Caco-2 (cell line): ENCODE measurements around the gene PIK3CA. TPM values are rescaled to one million over a fixed set of nuclear protein-coding genes. Genes with fewer than 3 reads are reported as not detected.

Experiments used
- BruUV-seq: library from RNA; stranded (reverse); fragments of 400-500 nt; replicated peaks from 2 replicates; lab custom pipeline; 2021; lab: Mats Ljungman, UMichigan
- CTCF ChIA-PET: fragments of 300-600 bp; sonication (Branson Sonifier 250); formaldehyde crosslinking; loops from one replicate; lab custom pipeline; 2022; ENCODE audit warnings: antibody characterized with exemption; lab: Charles Lee
- POLR2A ChIA-PET: fragments of 300-600 bp; sonication (Branson Sonifier 250); formaldehyde crosslinking; loops from one replicate; lab custom pipeline; 2022; ENCODE audit warnings: antibody characterized with exemption; lab: Charles Lee
- DNase-seq, 2 experiments: peaks; one replicate each; pipeline versions ENCODE4 v3.0.0 to v3.0.0-alpha.2; 2020 to 2022
- H3K27me3 ChIP-seq: replicated peaks from 2 replicates; pipeline ENCODE4 v1.6.0; 2011; ENCODE audit warnings: low read length; ENCODE audit not compliant: control insufficient read depth, insufficient read depth
- H3K36me3 ChIP-seq: 2 replicates; pipeline ENCODE4 v1.5.1; 2011; ENCODE audit warnings: low read length; ENCODE audit not compliant: control insufficient read depth, insufficient read depth
- H3K4me1 ChIP-seq: fragments of 250-450 bp; sonication (Bioruptor Pico); 2 replicates; pipeline ENCODE4 v1.5.1; 2020; ENCODE audit warnings: mild to moderate bottlenecking
- H3K4me3 ChIP-seq: 2 replicates; pipeline ENCODE4 v1.5.1; 2011; ENCODE audit warnings: low read depth, mild to moderate bottlenecking, control low read depth, low read length
- H3K9me3 ChIP-seq: fragments of 250-450 bp; sonication (Bioruptor Pico); 2 replicates; pipeline ENCODE4 v1.5.1; 2020; ENCODE audit warnings: mild to moderate bottlenecking, moderate library complexity
- H3K27ac Mint-ChIP-seq: one replicate; pipeline ENCODE4 v1.8.0; 2022; ENCODE audit warnings: mixed read lengths; ENCODE audit not compliant: unreplicated experiment
- H3K27me3 Mint-ChIP-seq: one replicate; pipeline ENCODE4 v1.8.0; 2022; ENCODE audit warnings: mixed read lengths; ENCODE audit not compliant: insufficient read depth, unreplicated experiment
- H3K36me3 Mint-ChIP-seq: one replicate; pipeline ENCODE4 v1.8.0; 2022; ENCODE audit warnings: mild to moderate bottlenecking, mixed read lengths; ENCODE audit not compliant: insufficient read depth, unreplicated experiment
- H3K4me1 Mint-ChIP-seq: one replicate; pipeline ENCODE4 v1.8.0; 2022; ENCODE audit warnings: low read depth, mixed read lengths; ENCODE audit not compliant: unreplicated experiment
- H3K4me3 Mint-ChIP-seq: one replicate; pipeline ENCODE4 v1.8.0; 2022; ENCODE audit warnings: mild to moderate bottlenecking, moderate library complexity, mixed read lengths; ENCODE audit not compliant: unreplicated experiment
- H3K9me3 Mint-ChIP-seq: one replicate; pipeline ENCODE4 v1.8.0; 2022; ENCODE audit warnings: mixed read lengths; ENCODE audit not compliant: unreplicated experiment
- intact Hi-C: fragments of 100-400 bp; cut with micrococcal nuclease; formaldehyde crosslinking; loops from one replicate; pipeline ENCODE4 v1.10.0; 2022; ENCODE audit not compliant: unreplicated experiment
- total RNA-seq: library from RNA; stranded (reverse); gene quantifications from 2 replicates; pipeline ENCODE4 v1.2.3, GENCODE V29; 2022
- TF ChIP-seq, protein P1 (sequence below), 2 experiments: fragments of 200-600 bp in 1 of 2; IDR thresholded peaks; 1 replicate in 1 of 2; 2 replicates in 1 of 2; pipeline versions ENCODE4 v1.5.1 to v1.8.0; 2011 to 2022; ENCODE audit warnings: antibody characterized with exemption in 1 of 2, control low read depth in 1 of 2, inconsistent platforms in 1 of 2, low read depth in 1 of 2, low read length in 1 of 2, mild to moderate bottlenecking in 1 of 2, moderate library complexity in 1 of 2; ENCODE audit not compliant: insufficient read depth in 1 of 2, severe bottlenecking in 1 of 2, unreplicated experiment in 1 of 2

PIK3CA gene
- total RNA-seq, 1 experiment from 2014 or later, result 10.6 TPM

- Histone ChIP-seq H3K4me3 (no peak overlapping the region), H3K36me3 (no peaks in the 10 kb centered on the region), H3K27me3 (no peaks in the 10 kb centered on the region), H3K9me3 (no peaks in the 10 kb centered on the region), H3K4me1 (no peaks in the 10 kb centered on the region)
- Mint-ChIP-seq H3K27me3 (no peaks in the 10 kb centered on the region), H3K36me3 (no peaks in the 10 kb centered on the region), H3K4me3 (no peak overlapping the region), H3K9me3 (no peaks in the 10 kb centered on the region), H3K27ac (no peak overlapping the region), H3K4me1 (no peaks in the 10 kb centered on the region)
- no peak for DNase-seq
- ChIA-PET POLR2A (no interaction called here), CTCF (no interaction called here)
- intact Hi-C loops, result no loop called here
- TF ChIP-seq, protein P1, sequence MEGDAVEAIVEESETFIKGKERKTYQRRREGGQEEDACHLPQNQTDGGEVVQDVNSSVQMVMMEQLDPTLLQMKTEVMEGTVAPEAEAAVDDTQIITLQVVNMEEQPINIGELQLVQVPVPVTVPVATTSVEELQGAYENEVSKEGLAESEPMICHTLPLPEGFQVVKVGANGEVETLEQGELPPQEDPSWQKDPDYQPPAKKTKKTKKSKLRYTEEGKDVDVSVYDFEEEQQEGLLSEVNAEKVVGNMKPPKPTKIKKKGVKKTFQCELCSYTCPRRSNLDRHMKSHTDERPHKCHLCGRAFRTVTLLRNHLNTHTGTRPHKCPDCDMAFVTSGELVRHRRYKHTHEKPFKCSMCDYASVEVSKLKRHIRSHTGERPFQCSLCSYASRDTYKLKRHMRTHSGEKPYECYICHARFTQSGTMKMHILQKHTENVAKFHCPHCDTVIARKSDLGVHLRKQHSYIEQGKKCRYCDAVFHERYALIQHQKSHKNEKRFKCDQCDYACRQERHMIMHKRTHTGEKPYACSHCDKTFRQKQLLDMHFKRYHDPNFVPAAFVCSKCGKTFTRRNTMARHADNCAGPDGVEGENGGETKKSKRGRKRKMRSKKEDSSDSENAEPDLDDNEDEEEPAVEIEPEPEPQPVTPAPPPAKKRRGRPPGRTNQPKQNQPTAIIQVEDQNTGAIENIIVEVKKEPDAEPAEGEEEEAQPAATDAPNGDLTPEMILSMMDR (IDR thresholded peaks at IDR 0.05; ENCODE audit: insufficient read depth in 1 of 2, low read depth in 1 of 2, low read length in 1 of 2, severe bottlenecking in 1 of 2, unreplicated experiment in 1 of 2), result no peak
- no TSS peak for BruUV-seq
Observed at GRCh38 chr3:179174316-179174715, 26.2 kb downstream of the PIK3CA start.

GRCh38 chr3:179174898-179175297, 26.7 kb downstream of the PIK3CA start:
- TF ChIP-seq, protein P1 (IDR thresholded peaks at IDR 0.05; ENCODE audit: insufficient read depth in 1 of 2, low read depth in 1 of 2, low read length in 1 of 2, severe bottlenecking in 1 of 2, unreplicated experiment in 1 of 2), result no peak
- POLR2A ChIA-PET, result no interaction called here
- no peaks in the 10 kb centered on the region for H3K27me3 Mint-ChIP-seq
- no peaks in the 10 kb centered on the region for H3K9me3 ChIP-seq
- H3K9me3 Mint-ChIP-seq, result no peaks in the 10 kb centered on the region
- H3K27me3 ChIP-seq, result no peaks in the 10 kb centered on the region
- no TSS peak for BruUV-seq
- H3K36me3 ChIP-seq, result no peaks in the 10 kb centered on the region
- no peak for DNase-seq
- H3K27ac Mint-ChIP-seq, result no peak overlapping the region
- H3K4me3 Mint-ChIP-seq, result no peak overlapping the region
- H3K4me1 Mint-ChIP-seq, result no peaks in the 10 kb centered on the region
- no peaks in the 10 kb centered on the region for H3K4me1 ChIP-seq
- no peak overlapping the region for H3K4me3 ChIP-seq
- no peaks in the 10 kb centered on the region for H3K36me3 Mint-ChIP-seq
- CTCF ChIA-PET, result no interaction called here
- intact Hi-C loops, result no loop called here

DNA sequence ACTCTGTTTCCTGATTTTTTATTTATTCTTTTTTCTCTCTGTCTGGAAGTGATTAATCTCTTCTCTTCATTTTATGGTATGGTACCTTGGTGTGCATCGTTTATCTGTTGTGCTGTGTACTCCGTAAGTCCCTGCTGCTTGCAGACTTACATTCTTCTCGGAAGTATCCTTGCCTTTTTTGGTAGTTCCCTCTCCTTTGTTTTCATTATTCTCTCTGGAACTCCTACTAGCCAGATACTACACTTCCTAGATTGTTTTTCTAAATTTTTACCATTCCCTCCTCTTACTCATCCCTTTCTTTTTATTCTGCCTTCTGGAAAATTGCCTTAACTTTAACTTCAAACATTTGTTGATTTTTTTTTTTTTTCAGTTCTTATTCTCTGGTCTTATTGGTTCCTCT, 27.2 kb downstream of the PIK3CA start:
- POLR2A ChIA-PET, result no interaction called here
- H3K27ac Mint-ChIP-seq, result no peak overlapping the region
- TF ChIP-seq, protein P1 (IDR thresholded peaks at IDR 0.05; ENCODE audit: insufficient read depth in 1 of 2, low read depth in 1 of 2, low read length in 1 of 2, severe bottlenecking in 1 of 2, unreplicated experiment in 1 of 2), result no peak

More for the DNA sequence above, 27.2 kb downstream of the PIK3CA start:
- Mint-ChIP-seq H3K27me3 (no peaks in the 10 kb centered on the region), H3K4me1 (no peaks in the 10 kb centered on the region), H3K9me3 (no peaks in the 10 kb centered on the region), H3K4me3 (no peak overlapping the region), H3K36me3 (no peaks in the 10 kb centered on the region)
- no TSS peak for BruUV-seq
- intact Hi-C loops, result no loop called here
- no peaks in the 10 kb centered on the region for H3K27me3 ChIP-seq
- no peak for DNase-seq
- no peaks in the 10 kb centered on the region for H3K9me3 ChIP-seq
- CTCF ChIA-PET, result no interaction called here
- no peaks in the 10 kb centered on the region for H3K4me1 ChIP-seq
- no peak overlapping the region for H3K4me3 ChIP-seq
- no peaks in the 10 kb centered on the region for H3K36me3 ChIP-seq
